Neuronal stem cell (in vitro differentiated cells): ENCODE data around the gene RTN4RL2.
A peak's percentile ranks its signal among the peaks of the same experiment; 100 is the strongest.

Experiments
- DNase-seq: peaks from one replicate; pipeline ENCODE4 v3.0.0-alpha.2; 2013; ENCODE audit warnings: low spot score
- H2AFZ ChIP-seq: one replicate; pipeline ENCODE4 v1.6.1; 2013; ENCODE audit warnings: mild to moderate bottlenecking, low read length, inconsistent platforms
- H2AK5ac ChIP-seq: 2 replicates; pipeline ENCODE4 v1.6.1; 2013; ENCODE audit warnings: low read depth, mild to moderate bottlenecking, inconsistent platforms, low read length, moderate library complexity, mixed read lengths
- H2BK120ac ChIP-seq: 2 replicates; pipeline ENCODE4 v1.6.1; 2013; ENCODE audit warnings: low read depth, mild to moderate bottlenecking, inconsistent platforms, low read length, moderate library complexity, mixed read lengths
- H2BK12ac ChIP-seq: one replicate; pipeline ENCODE4 v1.6.1; 2013; ENCODE audit warnings: low read length, inconsistent platforms
- H2BK15ac ChIP-seq: 2 replicates; pipeline ENCODE4 v1.6.1; 2013; ENCODE audit warnings: mild to moderate bottlenecking, low read length, inconsistent platforms, mixed read lengths
- H2BK5ac ChIP-seq: one replicate; pipeline ENCODE4 v1.6.1; 2013; ENCODE audit warnings: inconsistent platforms, mild to moderate bottlenecking, low read length, moderate library complexity
- H3K14ac ChIP-seq: one replicate; pipeline ENCODE4 v1.6.1; 2013; ENCODE audit warnings: low read length, inconsistent platforms
- H3K18ac ChIP-seq: 2 replicates; pipeline ENCODE4 v1.6.1; 2013; ENCODE audit warnings: low read length, inconsistent platforms
- H3K23ac ChIP-seq: 2 replicates; pipeline ENCODE4 v1.6.1; 2013; ENCODE audit warnings: low read depth, mild to moderate bottlenecking, mixed read lengths, low read length, inconsistent platforms; ENCODE audit not compliant: poor library complexity
- H3K27ac ChIP-seq: replicated peaks from 3 replicates; pipeline ENCODE4 v1.5.1; 2013; ENCODE audit warnings: low read length, inconsistent platforms
- H3K27me3 ChIP-seq, 3 experiments: 2 replicates each; pipeline ENCODE4 v1.6.1; 2013; ENCODE audit warnings: low read length in 3 of 3, mild to moderate bottlenecking in 2 of 3, inconsistent platforms in 1 of 3, low read depth in 1 of 3, mixed read lengths in 1 of 3, moderate library complexity in 1 of 3; ENCODE audit not compliant: control insufficient read depth in 3 of 3, insufficient read depth in 3 of 3
- H3K36me3 ChIP-seq, 2 donors: replicated peaks in 1 of 2; 2 replicates each; pipeline ENCODE4 v1.6.1; 2013; ENCODE audit warnings: low read length in 2 of 2; ENCODE audit not compliant: control insufficient read depth in 2 of 2, insufficient read depth in 2 of 2
- H3K4ac ChIP-seq: 2 replicates; pipeline ENCODE4 v1.6.1; 2013; ENCODE audit warnings: inconsistent platforms, mild to moderate bottlenecking, low read length, moderate library complexity
- H3K4me1 ChIP-seq, 2 donors: 1 replicate in 1 of 2; 2 replicates in 1 of 2; pipeline ENCODE4 v1.6.1; 2013; ENCODE audit warnings: low read length in 2 of 2, low read depth in 1 of 2; ENCODE audit not compliant: control insufficient read depth in 2 of 2, insufficient read depth in 1 of 2
- H3K4me2 ChIP-seq: one replicate; pipeline ENCODE4 v1.6.1; 2013; ENCODE audit warnings: mild to moderate bottlenecking, low read length, inconsistent platforms; ENCODE audit not compliant: insufficient read depth, poor library complexity, severe bottlenecking
- H3K4me3 ChIP-seq, 2 donors: 2 replicates each; pipeline ENCODE4 v1.5.1; 2013; ENCODE audit warnings: low read length in 2 of 2, mild to moderate bottlenecking in 2 of 2, inconsistent platforms in 1 of 2, moderate library complexity in 1 of 2
- H3K79me1 ChIP-seq: one replicate; pipeline ENCODE4 v1.6.1; 2013; ENCODE audit warnings: low read depth, mild to moderate bottlenecking, inconsistent platforms, low read length, moderate library complexity
- H3K9ac ChIP-seq: one replicate; pipeline ENCODE4 v1.6.1; 2013; ENCODE audit warnings: mild to moderate bottlenecking, low read depth, low read length, inconsistent platforms; ENCODE audit not compliant: poor library complexity
- H3K9me3 ChIP-seq, 2 donors: replicated peaks in 1 of 2; 2 replicates each; pipeline versions ENCODE3 to v1.6.1; 2013; ENCODE audit warnings: low read length in 2 of 2, mild to moderate bottlenecking in 2 of 2, inconsistent platforms in 1 of 2, low read depth in 1 of 2, mixed read lengths in 1 of 2, moderate library complexity in 1 of 2; ENCODE audit not compliant: control insufficient read depth in 2 of 2, insufficient read depth in 1 of 2
- H4K8ac ChIP-seq: one replicate; pipeline ENCODE4 v1.6.1; 2013; ENCODE audit warnings: low read depth, mild to moderate bottlenecking, inconsistent platforms, low read length, moderate library complexity
- H4K91ac ChIP-seq: one replicate; pipeline ENCODE4 v1.6.1; 2013; ENCODE audit warnings: low read length, low read depth, mild to moderate bottlenecking, inconsistent platforms; ENCODE audit not compliant: poor library complexity
- WGBS, 2 donors: extraction: QIAGEN DNeasy Blood & Tissue Kit; methylation state at CpG; one replicate each; pipeline ENCODE4 v1.1.7; 2013; ENCODE audit warnings: missing lambda C conversion rate in 2 of 2, mixed read lengths in 1 of 2; ENCODE audit not compliant: insufficient read length in 2 of 2, insufficient replicate concordance in 1 of 2; ENCODE audit errors: extremely low coverage in 2 of 2; 5-methylcytosine and 5-hydroxymethylcytosine counted together

RTN4RL2 gene

GRCh38 chr11:57432149-57432561 is 28.2 kb upstream of the RTN4RL2 start:
- H2BK120ac ChIP-seq: no peak overlapping the region
- peaks cover 1 to 2% of the 10 kb centered on the region in 2 donors for H3K4me1 ChIP-seq
- no CpG with 5 or more reads among the region's 5 CpGs for WGBS, 2 donors
- H3K27ac ChIP-seq: no peak overlapping the region
- no peak overlapping the region for H4K91ac ChIP-seq
- no peak overlapping the region for H2AK5ac ChIP-seq
- no peak overlapping the region for H3K4ac ChIP-seq
- no peak overlapping the region for H2BK12ac ChIP-seq
- H3K4me3 ChIP-seq: no peak overlapping the region
- H3K9me3 ChIP-seq: no peaks in the 10 kb centered on the region
- DNase-seq: no peak
- no peak overlapping the region for H3K18ac ChIP-seq
- H3K23ac ChIP-seq: no peak overlapping the region
- peaks cover 0 to 4% (median 0%) of the 10 kb centered on the region in 3 experiments for H3K27me3 ChIP-seq
- no peak overlapping the region for H4K8ac ChIP-seq
- no peak overlapping the region for H2BK5ac ChIP-seq
- H3K4me2 ChIP-seq: no peak overlapping the region
- H2BK15ac ChIP-seq: no peak overlapping the region
- no peaks in the 10 kb centered on the region for H3K36me3 ChIP-seq
- H3K79me1 ChIP-seq: no peaks in the 10 kb centered on the region
- peak overlapping the region; percentile 80 for H2AFZ ChIP-seq
- no peak overlapping the region for H3K9ac ChIP-seq
- no peak overlapping the region for H3K14ac ChIP-seq

- H2BK15ac ChIP-seq: no peak overlapping the region
- H3K9ac ChIP-seq: no peak overlapping the region
- H3K4me3 ChIP-seq: no peak overlapping the region
- H3K4ac ChIP-seq: no peak overlapping the region
- no peaks in the 10 kb centered on the region for H3K79me1 ChIP-seq
- no peak overlapping the region for H3K4me2 ChIP-seq
- no peaks in the 10 kb centered on the region for H3K9me3 ChIP-seq
- no peaks in the 10 kb centered on the region for H3K36me3 ChIP-seq
- H3K23ac ChIP-seq: no peak overlapping the region
- H2AK5ac ChIP-seq: no peak overlapping the region
- no peak overlapping the region for H4K8ac ChIP-seq
- no peak overlapping the region for H3K18ac ChIP-seq
- H2BK12ac ChIP-seq: no peak overlapping the region
- H3K27ac ChIP-seq: no peak overlapping the region
- peaks cover 0 to 4% (median 0%) of the 10 kb centered on the region in 3 experiments for H3K27me3 ChIP-seq
- peak overlapping the region; percentile 80 for H2AFZ ChIP-seq
- no peak overlapping the region for H3K14ac ChIP-seq
- H2BK5ac ChIP-seq: no peak overlapping the region
- WGBS, 2 donors: no CpG with 5 or more reads among the region's 7 CpGs
- H3K4me1 ChIP-seq: peaks cover 0 to 1% of the 10 kb centered on the region in 2 donors
- H2BK120ac ChIP-seq: no peak overlapping the region
- H4K91ac ChIP-seq: no peak overlapping the region
- DNase-seq: no peak
Observed at GRCh38 chr11:57432714-57433163, 27.6 kb upstream of the RTN4RL2 start.

GRCh38 chr11:57434640-57435546 is 25.4 kb upstream of the RTN4RL2 start:
- H2BK120ac ChIP-seq: no peak overlapping the region
- H4K91ac ChIP-seq: no peak overlapping the region
- H3K27ac ChIP-seq: no peak overlapping the region
- peaks cover 0 to 9% (median 0%) of the 10 kb centered on the region in 3 experiments for H3K27me3 ChIP-seq
- no peak overlapping the region for H3K4ac ChIP-seq
- no peak overlapping the region for H2AK5ac ChIP-seq
- H3K4me3 ChIP-seq: no peak overlapping the region
- no peak overlapping the region for H2AFZ ChIP-seq
- H3K14ac ChIP-seq: no peak overlapping the region
- H3K18ac ChIP-seq: no peak overlapping the region
- H3K4me2 ChIP-seq: no peak overlapping the region
- no peak overlapping the region for H4K8ac ChIP-seq
- no peak for DNase-seq
- H2BK15ac ChIP-seq: no peak overlapping the region
- no peak overlapping the region for H2BK5ac ChIP-seq
- H3K4me1 ChIP-seq: peaks cover 0 to 1% of the 10 kb centered on the region in 2 donors
- no peaks in the 10 kb centered on the region for H3K9me3 ChIP-seq
- no CpG with 5 or more reads among the region's 15 CpGs for WGBS, 2 donors
- no peak overlapping the region for H2BK12ac ChIP-seq
- no peak overlapping the region for H3K9ac ChIP-seq
- no peak overlapping the region for H3K23ac ChIP-seq
- no peaks in the 10 kb centered on the region for H3K79me1 ChIP-seq
- H3K36me3 ChIP-seq: no peaks in the 10 kb centered on the region

GRCh38 chr11:57436031-57436430 is 24.3 kb upstream of the RTN4RL2 start:
- no peak overlapping the region for H3K4me3 ChIP-seq
- no peak overlapping the region for H2BK12ac ChIP-seq
- no peaks in the 10 kb centered on the region for H3K9me3 ChIP-seq
- no peak overlapping the region for H3K18ac ChIP-seq
- H2BK120ac ChIP-seq: no peak overlapping the region
- no peak overlapping the region for H2AK5ac ChIP-seq
- peaks cover 0 to 10% (median 0%) of the 10 kb centered on the region in 3 experiments for H3K27me3 ChIP-seq
- H2BK5ac ChIP-seq: no peak overlapping the region
- no peak overlapping the region for H2BK15ac ChIP-seq
- no peak for DNase-seq
- H3K79me1 ChIP-seq: no peaks in the 10 kb centered on the region
- no peak overlapping the region for H4K91ac ChIP-seq
- H3K14ac ChIP-seq: no peak overlapping the region
- H4K8ac ChIP-seq: no peak overlapping the region
- no peaks in the 10 kb centered on the region for H3K36me3 ChIP-seq
- no peak overlapping the region for H3K4ac ChIP-seq
- WGBS, 2 donors: no CpG with 5 or more reads among the region's 7 CpGs
- H3K9ac ChIP-seq: no peak overlapping the region
- no peak overlapping the region for H3K23ac ChIP-seq
- no peak overlapping the region for H3K4me2 ChIP-seq
- no peak overlapping the region for H3K27ac ChIP-seq
- H2AFZ ChIP-seq: no peak overlapping the region
- peaks cover 0 to 1% of the 10 kb centered on the region in 2 donors for H3K4me1 ChIP-seq
